PC-9 (cell line): ENCODE measurements around the gene FAM229A. TPM values are rescaled to one million over a fixed set of nuclear protein-coding genes. Genes with fewer than 3 reads are reported as not detected.
A peak's percentile ranks its signal among the peaks of the same experiment; 100 is the strongest.

Source experiments
- BruUV-seq: library from RNA; stranded (reverse); fragments of 400-500 nt; replicated peaks from 2 replicates; lab custom pipeline; 2021; lab: Mats Ljungman, UMichigan
- CTCF ChIA-PET: fragments of 300-600 bp; sonication (Branson Sonifier 250); formaldehyde crosslinking; loops from one replicate; lab custom pipeline; 2022; ENCODE audit warnings: antibody characterized with exemption; lab: Charles Lee
- POLR2A ChIA-PET: fragments of 300-600 bp; sonication (Branson Sonifier 250); formaldehyde crosslinking; loops from one replicate; lab custom pipeline; 2022; ENCODE audit warnings: antibody characterized with exemption; ENCODE audit not compliant: unreplicated experiment; lab: Charles Lee
- DNase-seq, 2 experiments: peaks; one replicate each; pipeline versions ENCODE4 v3.0.0 to v3.0.0-alpha.2; 2015 to 2022; ENCODE audit warnings: mixed read lengths in 1 of 2
- H2AFZ ChIP-seq: fragments of 200-600 bp; sonication (generic); 2 replicates; pipeline ENCODE4 v1.8.1; 2017; ENCODE audit warnings: antibody characterized with exemption
- H3F3A ChIP-seq: fragments of 200-600 bp; sonication (generic); 2 replicates; pipeline ENCODE4 v1.8.1; 2017; ENCODE audit warnings: antibody characterized with exemption, mild to moderate bottlenecking, low read depth; ENCODE audit not compliant: insufficient read depth
- H3K27ac ChIP-seq: fragments of 200-600 bp; sonication (generic); 2 replicates; pipeline ENCODE4 v1.6.1; 2016; ENCODE audit warnings: mixed run types
- H3K27me3 ChIP-seq: fragments of 200-600 bp; sonication (generic); 2 replicates; pipeline ENCODE4 v1.6.1; 2016; ENCODE audit warnings: low read depth, mixed run types; ENCODE audit not compliant: insufficient read depth
- H3K36me3 ChIP-seq: fragments of 200-600 bp; sonication (generic); 2 replicates; pipeline ENCODE4 v1.6.1; 2016; ENCODE audit warnings: low read depth, mixed run types
- H3K4me1 ChIP-seq: fragments of 200-600 bp; sonication (generic); replicated peaks from 2 replicates; pipeline ENCODE4 v1.6.1; 2016; ENCODE audit warnings: mixed run types; ENCODE audit not compliant: insufficient read depth
- H3K4me2 ChIP-seq: fragments of 200-600 bp; sonication (generic); 2 replicates; pipeline ENCODE4 v1.6.1; 2017; ENCODE audit warnings: mixed run types
- H3K4me3 ChIP-seq: fragments of 200-600 bp; sonication (generic); 2 replicates; pipeline ENCODE4 v1.6.1; 2016; ENCODE audit warnings: mixed run types
- H3K79me2 ChIP-seq: fragments of 200-600 bp; sonication (generic); 2 replicates; pipeline ENCODE4 v1.6.1; 2017; ENCODE audit warnings: low read depth, mixed run types
- H3K9me2 ChIP-seq: fragments of 200-600 bp; sonication (generic); 2 replicates; pipeline ENCODE4 v1.8.1; 2017; ENCODE audit warnings: mild to moderate bottlenecking; ENCODE audit not compliant: insufficient read depth
- H3K9me3 ChIP-seq: fragments of 200-600 bp; sonication (generic); 2 replicates; pipeline ENCODE4 v1.8.1; 2016; ENCODE audit warnings: low read depth; ENCODE audit not compliant: insufficient read depth
- H4K20me1 ChIP-seq: fragments of 200-600 bp; sonication (generic); 2 replicates; pipeline ENCODE4 v1.8.1; 2017; ENCODE audit not compliant: insufficient read depth
- CTCF ChIP-seq: fragments of 200-600 bp; sonication (generic); conservative IDR thresholded peaks from 2 replicates; pipeline ENCODE4 v1.6.1; 2017; ENCODE audit warnings: mixed run types, antibody characterized with exemption, mild to moderate bottlenecking, moderate library complexity
- EZH2 ChIP-seq: fragments of 200-600 bp; sonication (generic); IDR thresholded peaks from 2 replicates; pipeline ENCODE4 v1.8.0; 2017; ENCODE audit warnings: antibody characterized with exemption, low read depth
- intact Hi-C: fragments of 100-400 bp; cut with micrococcal nuclease; formaldehyde crosslinking; loops from one replicate; pipeline ENCODE4 v1.10.0; 2022; ENCODE audit not compliant: unreplicated experiment
- total RNA-seq: library from RNA; stranded (reverse); gene quantifications from 2 replicates; pipeline ENCODE4 v1.2.3, GENCODE V29; 2021

Gene FAM229A
- total RNA-seq, 1 experiment from 2014 or later, result 13.1 TPM

GRCh38 chr1:32334864-32335534 is 27.3 kb downstream of the FAM229A start:
- ChIA-PET POLR2A (interaction anchor here (0.6 kb wide), 3 partner anchors 11 to 814 kb away, joined by 4 to 7 read pairs (median 4); no protein-coding TSS in a partner anchor), CTCF (interaction anchor here (0.5 to 0.6 kb wide), 2 partner anchors 11 to 28 kb away, joined by 4 read pairs; no protein-coding TSS in a partner anchor)
- H3K79me2 ChIP-seq, result peaks cover 13% of the 10 kb centered on the region
- peak; percentile 34 for DNase-seq
- H3K27ac ChIP-seq, result no peak overlapping the region
- peak overlapping the region; percentile 84 for H3K4me2 ChIP-seq
- peak overlapping the region; percentile 56; the same call in 1 of the 2 replicates for H2AFZ ChIP-seq
- H3K36me3 ChIP-seq, result peaks cover 2% of the 10 kb centered on the region; the same call in 1 of the 2 replicates
- intact Hi-C loops, result no loop called here
- no peaks in the 10 kb centered on the region for H3K9me3 ChIP-seq
- no peaks in the 10 kb centered on the region for H4K20me1 ChIP-seq
- TF ChIP-seq EZH2 (no peak), CTCF (peak; percentile 68)
- peaks cover 48% of the 10 kb centered on the region for H3F3A ChIP-seq
- TSS peak; percentile 42 for BruUV-seq
- no peaks in the 10 kb centered on the region for H3K9me2 ChIP-seq
- no peaks in the 10 kb centered on the region for H3K27me3 ChIP-seq
- peaks cover 50% of the 10 kb centered on the region for H3K4me1 ChIP-seq
- H3K4me3 ChIP-seq, result peak overlapping the region; percentile 79

DNA sequence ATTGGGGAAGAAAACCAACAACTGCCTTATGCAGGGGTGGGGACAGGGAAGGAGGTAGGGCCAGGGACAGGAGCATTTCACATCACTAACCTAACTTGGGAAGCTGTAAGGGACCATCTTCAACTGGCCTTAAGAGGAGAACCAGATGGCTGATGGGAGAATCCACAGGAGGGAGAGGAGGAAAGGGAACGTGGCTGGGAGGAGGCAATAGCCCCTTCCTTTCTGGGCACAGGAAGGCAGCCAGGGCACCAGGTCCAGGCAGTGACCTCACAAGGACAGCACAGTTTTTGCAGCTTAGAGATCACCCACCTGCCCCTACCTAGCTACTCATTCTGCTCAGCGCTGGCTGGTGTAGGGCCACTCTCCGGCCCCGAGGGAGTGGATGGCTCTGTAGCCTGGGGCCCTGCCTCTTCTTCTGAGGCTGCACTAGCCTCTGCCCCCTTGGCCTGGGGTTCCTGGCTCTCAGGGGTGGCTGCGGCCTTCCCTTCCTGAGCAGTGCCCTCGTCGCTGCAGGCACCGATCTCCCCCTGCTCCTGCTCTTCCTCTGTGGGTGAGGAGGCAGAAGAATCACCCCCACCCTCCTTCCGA is 27.9 kb downstream of the FAM229A start:
- no peaks in the 10 kb centered on the region for H3K27me3 ChIP-seq
- no peak overlapping the region for H2AFZ ChIP-seq
- TF ChIP-seq EZH2 (no peak), CTCF (no peak)
- no peaks in the 10 kb centered on the region for H4K20me1 ChIP-seq
- BruUV-seq, result no TSS peak
- ChIA-PET POLR2A (no interaction called here), CTCF (no interaction called here)
- peaks cover 13% of the 10 kb centered on the region for H3K79me2 ChIP-seq
- H3K4me1 ChIP-seq, result peaks cover 50% of the 10 kb centered on the region
- no peak overlapping the region for H3K27ac ChIP-seq
- peak in 1 of 2 experiments; percentile 12 for DNase-seq
- peaks cover 52% of the 10 kb centered on the region for H3F3A ChIP-seq
- no peaks in the 10 kb centered on the region for H3K9me3 ChIP-seq
- intact Hi-C loops, result no loop called here
- peaks cover 2% of the 10 kb centered on the region; the same call in 1 of the 2 replicates for H3K36me3 ChIP-seq
- peak overlapping the region; percentile 79; the same call in 1 of the 2 replicates for H3K4me3 ChIP-seq
- H3K9me2 ChIP-seq, result no peaks in the 10 kb centered on the region
- peak overlapping the region; percentile 84 for H3K4me2 ChIP-seq

DNA sequence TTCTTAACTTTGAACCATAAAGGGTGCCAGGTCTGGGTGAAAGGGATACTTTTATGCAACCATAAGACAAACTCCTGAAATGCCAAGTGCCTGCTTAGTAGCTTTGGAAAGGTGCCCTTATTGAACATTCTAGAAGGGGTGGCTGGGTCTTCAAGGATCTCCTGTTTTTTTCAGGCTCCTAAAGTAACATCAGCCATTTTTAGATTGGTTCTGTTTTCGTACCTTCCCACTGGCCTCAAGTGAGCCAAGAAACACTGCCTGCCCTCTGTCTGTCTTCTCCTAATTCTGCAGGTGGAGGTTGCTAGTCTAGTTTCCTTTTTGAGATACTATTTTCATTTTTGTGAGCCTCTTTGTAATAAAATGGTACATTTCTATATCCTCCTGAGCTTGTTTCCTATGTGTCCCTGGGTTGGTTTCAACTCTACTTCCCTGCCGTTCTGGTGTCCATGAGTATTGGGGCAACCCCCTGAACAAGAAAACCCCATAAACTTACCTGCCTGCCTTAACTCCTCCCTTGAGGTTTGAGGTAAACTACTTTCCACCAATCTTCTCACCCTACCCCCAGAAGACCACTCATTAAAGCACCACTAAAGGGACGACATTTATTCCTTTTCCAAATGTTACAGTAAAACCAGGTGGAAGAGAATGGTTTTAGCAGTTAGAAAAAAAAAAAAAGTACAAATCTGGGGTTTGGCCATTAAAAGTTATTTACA is 28.9 kb downstream of the FAM229A start:
- Histone ChIP-seq H3K36me3 (peaks cover 2% of the 10 kb centered on the region; the same call in 1 of the 2 replicates), H3K9me2 (no peaks in the 10 kb centered on the region), H4K20me1 (no peaks in the 10 kb centered on the region), H3K9me3 (no peaks in the 10 kb centered on the region), H3K27ac (peak overlapping the region; percentile 52), H3K27me3 (no peaks in the 10 kb centered on the region), H3K4me1 (peaks cover 50% of the 10 kb centered on the region), H2AFZ (no peak overlapping the region), H3F3A (peaks cover 52% of the 10 kb centered on the region), H3K79me2 (peaks cover 13% of the 10 kb centered on the region), H3K4me3 (no peak overlapping the region; the same call in 1 of the 2 replicates), H3K4me2 (peak overlapping the region; percentile 84)
- ChIA-PET POLR2A (interaction anchor here (0.6 kb wide), 1 partner anchor 54 kb away, joined by 6 read pairs; no protein-coding TSS in a partner anchor), CTCF (interaction anchor here (0.6 kb wide), 2 partner anchors 128 to 851 kb away, joined by 3 to 4 read pairs; partner anchors contain the start of gene IQCC)
- peak in 1 of 2 experiments; percentile 32 for DNase-seq
- intact Hi-C loops, result no loop called here
- BruUV-seq, result TSS peak; percentile 35
- TF ChIP-seq EZH2 (no peak), CTCF (no peak)
